DMS79 (cell line): Measurements from ENCODE around the gene C1orf198.

Experiments
- DNase-seq: peaks from one replicate; lab custom pipeline; 2025; lab: John Stamatoyannopoulos, UW

C1orf198 gene

GRCh38 chr1:230833511-230833910 is 34.8 kb downstream of the C1orf198 start:
- no peak for DNase-seq

GRCh38 chr1:230832476-230832875 is 35.8 kb downstream of the C1orf198 start:
- no peak for DNase-seq

- DNase-seq = no peak
These were observed 36.5 kb downstream of the C1orf198 start for GRCh38 chr1:230831771-230832170.

GRCh38 chr1:230828421-230828820 is 39.9 kb downstream of the C1orf198 start:
- no peak for DNase-seq

GRCh38 chr1:230827801-230828200 is 40.5 kb downstream of the C1orf198 start:
- no peak for DNase-seq

GRCh38 chr1:230827081-230827681 is 41.1 kb downstream of the C1orf198 start:
- peak; percentile 84 for DNase-seq

- no peak for DNase-seq
These were observed 42.0 kb downstream of the C1orf198 start for GRCh38 chr1:230826166-230826875.

- DNase-seq = no peak
These were observed 42.6 kb downstream of the C1orf198 start for GRCh38 chr1:230825761-230826160.

GRCh38 chr1:230824919-230825721 is 43.2 kb downstream of the C1orf198 start:
- peak; percentile 41 for DNase-seq

- DNase-seq = no peak
These were observed 43.8 kb downstream of the C1orf198 start for GRCh38 chr1:230824551-230824918.

GRCh38 chr1:230823931-230824381 is 44.4 kb downstream of the C1orf198 start:
- no peak for DNase-seq

- no peak for DNase-seq
These were observed 44.9 kb downstream of the C1orf198 start for GRCh38 chr1:230823426-230823825.

GRCh38 chr1:230822092-230822581 is 46.2 kb downstream of the C1orf198 start:
- DNase-seq = no peak

- DNase-seq = no peak
These were observed 47.0 kb downstream of the C1orf198 start for GRCh38 chr1:230821346-230821745.

- DNase-seq = no peak
These were observed 47.8 kb downstream of the C1orf198 start for GRCh38 chr1:230820568-230820967.

- no peak for DNase-seq
These were observed 48.3 kb downstream of the C1orf198 start for GRCh38 chr1:230819976-230820375.

- DNase-seq = no peak
These were observed 49.4 kb downstream of the C1orf198 start for GRCh38 chr1:230818901-230819300.

GRCh38 chr1:230818367-230818766 is 50.0 kb downstream of the C1orf198 start:
- DNase-seq = no peak

- no peak for DNase-seq
These were observed 52.3 kb downstream of the C1orf198 start for GRCh38 chr1:230816018-230816417.

- no peak for DNase-seq
These were observed 53.2 kb downstream of the C1orf198 start for GRCh38 chr1:230814949-230815692.

- no peak for DNase-seq
These were observed 55.8 kb downstream of the C1orf198 start for GRCh38 chr1:230812568-230812967.
